Activated T-cell treated with anti-CD3 and anti-CD28 coated beads for 4 hours (primary cell): ENCODE results near the gene HNF4A.

Source experiments
- DNase-seq: peaks from one replicate; pipeline ENCODE4 v3.0.0-alpha.2; 2020

HNF4A gene

GRCh38 chr20:44426879-44427790, 71.6 kb downstream of the HNF4A start:
- DNase-seq = no peak

GRCh38 chr20:44427804-44428173, 72.3 kb downstream of the HNF4A start:
- DNase-seq = no peak

- DNase-seq = no peak
Observed at GRCh38 chr20:44428174-44429016, 72.9 kb downstream of the HNF4A start.

GRCh38 chr20:44429017-44429339, 73.5 kb downstream of the HNF4A start:
- no peak for DNase-seq

GRCh38 chr20:44429419-44430269, 74.1 kb downstream of the HNF4A start:
- DNase-seq = no peak

GRCh38 chr20:44430270-44431065, 75.0 kb downstream of the HNF4A start:
- DNase-seq = no peak

- DNase-seq = no peak
Observed at GRCh38 chr20:44431118-44431501, 75.6 kb downstream of the HNF4A start.

GRCh38 chr20:44431502-44432234, 76.2 kb downstream of the HNF4A start:
- no peak for DNase-seq

- no peak for DNase-seq
Observed at GRCh38 chr20:44432618-44433577, 77.4 kb downstream of the HNF4A start.

GRCh38 chr20:44433751-44434538, 78.4 kb downstream of the HNF4A start:
- no peak for DNase-seq

GRCh38 chr20:44435630-44436335, 80.3 kb downstream of the HNF4A start:
- no peak for DNase-seq

GRCh38 chr20:44436393-44436792, 80.9 kb downstream of the HNF4A start:
- no peak for DNase-seq

- no peak for DNase-seq
Observed at GRCh38 chr20:44437497-44437896, 82.0 kb downstream of the HNF4A start.

GRCh38 chr20:44438782-44439181, 83.3 kb downstream of the HNF4A start:
- DNase-seq = no peak

GRCh38 chr20:44439318-44439717, 83.8 kb downstream of the HNF4A start:
- DNase-seq = no peak

- no peak for DNase-seq
Observed at GRCh38 chr20:44442298-44443070, 87.0 kb downstream of the HNF4A start.

GRCh38 chr20:44445742-44446710, 90.5 kb downstream of the HNF4A start:
- DNase-seq = no peak
